Activated T-helper 1 cell treated with anti-CD3 and anti-CD28 coated beads, Interleukin-2, amount 50 U/mL, for 16 hours (primary cell): ENCODE measurements around the gene MICOS13.
A peak's percentile ranks its signal among the peaks of the same experiment; 100 is the strongest.
"Not testable (repeated sequence)": the region's sequence is repeated elsewhere in the genome, so short reads cannot be mapped to it uniquely, and the experiment has no call there.

Experiments used
- DNase-seq, 2 donors: peaks; one replicate each; pipeline ENCODE4 v3.0.0-alpha.2; 2020; ENCODE audit warnings: low read depth in 1 of 2, low spot score in 1 of 2

The MICOS13 gene

GRCh38 chr19:5700455-5701092, 20.3 kb upstream of the MICOS13 start:
- DNase-seq = no peak

- DNase-seq = no peak
Observed at GRCh38 chr19:5698635-5699422, 18.5 kb upstream of the MICOS13 start.

GRCh38 chr19:5697890-5698634, 17.7 kb upstream of the MICOS13 start:
- DNase-seq = no peak

GRCh38 chr19:5697022-5697889, 16.9 kb upstream of the MICOS13 start:
- DNase-seq = no peak

- no peak for DNase-seq
Observed at GRCh38 chr19:5696196-5697021, 16.1 kb upstream of the MICOS13 start.

GRCh38 chr19:5695649-5696195, 15.4 kb upstream of the MICOS13 start:
- DNase-seq = no peak

- no peak for DNase-seq
Observed at GRCh38 chr19:5694956-5695648, 14.8 kb upstream of the MICOS13 start.

- no peak for DNase-seq
Observed at GRCh38 chr19:5694167-5694955, 14.0 kb upstream of the MICOS13 start.

- DNase-seq = no peak
Observed at GRCh38 chr19:5693195-5694166, 13.2 kb upstream of the MICOS13 start.

- DNase-seq = no peak
Observed at GRCh38 chr19:5692723-5693194, 12.4 kb upstream of the MICOS13 start.

- DNase-seq = no peak
Observed at GRCh38 chr19:5691822-5692722, 11.8 kb upstream of the MICOS13 start.

GRCh38 chr19:5690955-5691821, 10.9 kb upstream of the MICOS13 start:
- no peak for DNase-seq

GRCh38 chr19:5690125-5690954, 10.0 kb upstream of the MICOS13 start, which contains the start of gene RPL36:
TSS of gene RPL36 (plus strand) at chr19:5690295. CDS start at chr19:5690508, 213 bp downstream.
- DNase-seq = peak; percentile 98

GRCh38 chr19:5688262-5688881, 8.1 kb upstream of the MICOS13 start:
- DNase-seq = not testable (repeated sequence)
